ENCODE results near the gene RAB7B.
"Not testable (repeated sequence)": the region's sequence is repeated elsewhere in the genome, so short reads cannot be mapped to it uniquely, and the experiment has no call there.

Gene RAB7B

DNA sequence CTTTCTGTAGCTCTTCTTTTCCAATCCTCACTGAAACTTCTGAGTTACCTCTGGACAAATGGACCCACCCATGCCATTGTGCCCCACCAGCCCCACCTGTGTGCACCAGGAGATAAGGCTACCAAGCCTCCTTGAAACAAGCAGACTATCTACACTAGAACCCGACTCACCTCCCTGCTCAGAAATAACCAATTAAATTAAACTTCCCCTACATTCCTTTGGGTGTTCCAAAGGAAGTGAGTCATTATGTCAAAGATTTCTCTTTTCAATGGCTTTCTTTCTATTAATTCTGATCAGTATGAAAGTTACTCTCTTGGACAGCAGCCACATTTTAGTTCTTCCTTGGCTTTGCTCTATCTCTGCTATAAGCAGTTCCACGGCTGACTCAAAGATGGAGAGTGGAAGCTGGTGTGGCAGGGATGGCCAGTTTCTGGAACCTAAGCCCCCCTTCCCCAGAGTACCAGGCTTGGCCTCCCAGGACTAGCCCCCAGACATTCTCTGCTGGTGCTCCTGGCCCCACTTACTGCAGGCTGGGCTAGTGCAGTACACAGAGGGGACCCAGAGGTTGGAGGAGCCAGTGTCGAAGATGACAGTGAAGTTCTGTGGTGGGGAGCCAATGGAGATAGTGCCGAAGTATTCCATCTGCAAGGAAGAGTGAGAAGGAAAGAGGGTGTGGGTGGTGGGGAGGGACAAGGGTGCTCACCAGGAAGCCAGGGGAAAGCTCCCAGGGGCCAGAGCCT lies 18.6 kb upstream of the RAB7B start:
- DNase-seq = no peak

DNA sequence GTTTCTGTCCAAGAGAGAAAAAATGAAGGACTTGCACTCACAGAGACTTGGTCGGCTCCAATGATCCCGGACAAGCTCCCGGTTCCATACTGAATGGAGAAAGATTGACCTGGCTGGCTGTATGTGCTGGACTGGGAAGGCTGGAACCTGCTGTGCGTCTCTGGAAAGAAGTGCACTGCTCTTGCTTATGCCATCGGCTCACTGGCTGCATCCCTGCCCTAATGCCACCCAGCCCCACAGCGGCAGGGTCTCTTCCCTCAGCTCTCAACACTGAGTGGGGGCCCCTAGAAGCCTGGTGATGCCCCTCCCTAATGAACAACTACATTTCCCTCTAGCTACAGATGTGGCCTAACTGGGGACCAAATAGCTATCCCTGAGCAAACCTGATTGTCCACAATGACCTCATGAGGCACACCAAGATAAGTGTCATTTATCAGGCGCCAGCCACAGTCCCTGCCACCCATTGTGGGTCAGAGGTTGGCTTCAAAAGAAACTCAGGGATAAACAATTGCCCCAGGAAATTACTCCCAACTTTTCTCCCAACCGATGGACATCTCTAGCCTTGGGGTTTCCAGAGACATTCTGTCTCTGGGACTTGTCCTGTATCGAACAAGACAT lies 17.9 kb upstream of the RAB7B start:
- no peak for DNase-seq

DNA sequence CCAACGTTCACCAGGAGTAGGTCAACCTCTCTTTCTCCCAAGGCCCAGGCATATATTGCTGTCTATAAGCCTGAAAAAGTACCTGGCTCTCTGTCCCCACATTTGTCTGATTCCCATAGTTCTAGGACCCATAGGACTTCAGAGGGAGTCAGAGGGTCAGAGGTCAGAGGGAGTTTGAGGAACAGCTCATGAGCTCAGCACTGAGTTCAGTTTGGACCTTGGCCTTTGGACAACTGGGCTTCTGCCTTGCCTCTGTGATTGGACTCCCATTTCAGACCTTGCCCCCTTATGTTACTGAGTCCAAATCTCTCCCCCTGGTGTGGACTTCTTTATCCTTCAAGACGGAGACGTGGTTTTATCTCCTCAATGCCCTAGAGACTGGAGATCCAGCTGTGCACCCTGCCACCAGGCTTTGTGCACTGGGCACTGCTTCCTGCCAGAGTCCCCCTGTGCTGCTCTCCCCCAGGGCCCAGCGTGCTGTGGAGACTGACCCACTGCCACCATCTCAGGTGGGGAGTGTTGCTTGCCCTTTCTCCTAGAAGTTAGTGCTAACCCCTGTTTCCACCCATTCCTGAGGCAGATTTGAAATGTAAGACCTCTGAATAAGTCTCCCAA lies 17.3 kb upstream of the RAB7B start:
- no peak for DNase-seq

DNA sequence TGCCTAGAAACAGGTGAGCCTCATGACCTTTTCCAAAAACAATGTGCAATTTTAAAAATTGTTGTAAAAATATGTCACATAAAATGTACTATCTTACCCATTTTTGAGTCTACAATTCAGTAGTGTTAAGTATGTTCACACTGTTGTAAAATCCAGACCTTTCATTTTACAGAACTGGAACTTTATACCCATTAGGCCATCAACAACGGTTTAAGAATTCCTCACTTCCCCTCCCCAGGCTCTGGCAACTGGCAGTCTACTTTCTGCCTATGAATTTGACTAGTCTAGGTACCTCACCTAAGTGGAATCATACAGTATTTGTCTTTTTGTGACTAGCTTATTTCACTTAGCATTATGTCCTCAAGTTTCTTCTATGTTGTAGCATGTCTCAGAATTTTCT lies 11.9 kb upstream of the RAB7B start:
- DNase-seq = no peak

DNA sequence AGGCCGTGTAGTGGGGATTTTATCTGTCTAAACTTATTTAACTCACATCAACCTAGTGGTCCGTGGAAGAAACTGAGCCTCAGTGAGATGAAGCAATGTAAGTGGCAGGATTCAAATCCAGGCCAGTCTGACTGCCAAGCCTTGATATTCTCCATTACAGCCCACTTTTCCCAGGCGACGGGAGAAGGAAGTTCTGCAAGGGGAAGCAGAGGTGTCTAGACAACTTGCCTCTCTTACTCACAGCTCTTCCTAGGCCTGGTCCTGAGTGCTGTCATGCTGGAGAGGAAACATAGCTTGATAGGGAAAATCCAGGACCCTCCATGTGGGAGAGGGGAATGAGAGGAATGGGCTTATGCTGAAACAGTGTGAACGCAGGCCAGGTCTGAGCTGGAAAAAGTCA lies 11.4 kb upstream of the RAB7B start:
- DNase-seq = no peak

DNA sequence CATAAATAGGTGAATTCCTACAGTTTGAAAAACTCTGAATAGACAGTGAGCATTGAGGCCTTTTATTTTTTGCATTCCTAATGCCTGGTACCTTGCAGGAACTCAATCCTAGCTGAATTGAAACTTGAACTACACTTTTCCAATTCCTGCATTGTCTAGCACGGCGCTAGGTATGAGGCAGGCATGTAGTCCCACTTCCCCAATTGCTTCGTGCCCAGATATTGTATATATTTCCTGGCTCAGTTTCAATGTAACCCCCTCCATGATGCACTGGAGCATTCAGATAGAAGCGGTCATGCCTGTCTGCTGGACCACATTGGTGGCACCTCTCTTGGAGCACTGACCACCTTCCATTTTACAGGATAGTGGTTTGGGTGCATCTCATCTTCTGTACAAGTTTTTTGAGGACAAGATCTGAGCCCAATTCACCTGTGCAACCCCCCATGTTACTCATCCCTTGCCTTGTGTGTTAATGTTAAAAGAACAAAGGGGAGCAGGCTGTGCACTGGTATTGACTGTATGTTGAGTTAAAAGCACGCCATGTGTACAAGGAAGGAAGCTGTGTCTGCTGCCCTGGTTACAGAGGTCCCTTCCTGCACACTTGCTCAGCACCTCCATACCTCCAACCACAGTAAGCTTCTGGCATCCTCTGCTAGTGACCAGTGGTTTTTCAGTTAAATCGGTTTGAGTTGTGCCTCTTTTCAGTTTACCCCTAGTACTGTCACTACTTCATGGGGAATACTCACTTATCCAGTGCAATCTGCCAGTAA lies 10.0 kb upstream of the RAB7B start:
- DNase-seq = no peak

DNA sequence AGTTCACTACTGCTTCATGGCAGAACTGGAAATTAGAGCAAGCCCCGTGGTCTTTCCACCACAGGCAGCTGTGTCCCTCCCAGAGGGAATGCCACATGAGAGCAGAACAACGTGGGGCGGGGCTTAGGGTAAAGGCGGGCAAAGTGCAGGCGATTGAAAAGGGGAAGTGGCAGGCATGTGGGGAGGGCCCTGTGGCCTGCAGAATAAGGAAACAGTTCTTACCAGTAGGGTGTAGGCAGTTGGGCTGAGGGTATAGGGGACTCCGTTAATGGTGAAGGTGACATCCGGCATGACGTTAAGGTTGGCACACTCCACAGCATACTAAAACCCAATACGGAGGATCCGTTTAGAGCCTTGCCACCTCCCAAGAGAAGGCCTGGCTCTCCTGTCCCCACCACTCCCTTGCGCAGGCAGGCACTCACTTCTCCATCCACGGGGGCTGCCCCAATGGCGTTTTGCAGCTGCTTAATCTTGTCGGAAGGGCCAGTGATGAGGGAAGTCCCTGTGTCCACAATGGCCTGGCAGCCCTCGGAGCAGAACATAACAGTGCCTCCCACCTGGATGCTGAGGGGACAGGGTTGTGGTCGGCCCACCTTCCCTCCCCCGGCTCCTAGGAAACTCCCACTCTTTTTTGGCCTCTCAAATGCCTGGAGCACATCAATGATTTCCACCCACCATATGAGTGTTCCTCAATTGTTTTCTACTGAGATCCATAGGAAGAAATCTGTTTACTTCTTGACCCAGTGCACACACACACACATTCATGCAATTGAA lies 9.1 kb upstream of the RAB7B start:
- DNase-seq = peak; percentile 39

DNA sequence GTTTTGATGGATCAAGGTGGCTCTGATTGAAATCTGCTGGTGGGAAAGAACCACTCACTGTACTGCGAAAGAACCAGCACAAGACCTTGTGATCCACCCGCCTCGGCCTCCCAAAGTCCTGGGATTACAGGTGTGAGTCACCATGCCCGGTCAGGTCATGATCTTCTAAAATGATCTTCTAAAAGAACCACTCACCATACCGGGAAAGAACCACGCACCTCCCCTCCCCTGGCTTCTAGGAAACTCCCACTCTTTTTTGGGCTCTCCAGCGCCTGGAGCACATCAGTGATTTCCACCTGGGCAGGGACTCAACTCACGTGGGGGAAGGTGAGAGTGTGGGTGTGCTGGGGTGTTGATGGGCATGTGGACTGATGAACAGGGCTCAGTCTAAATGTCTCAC lies 7.9 kb upstream of the RAB7B start:
- no peak for DNase-seq

DNA sequence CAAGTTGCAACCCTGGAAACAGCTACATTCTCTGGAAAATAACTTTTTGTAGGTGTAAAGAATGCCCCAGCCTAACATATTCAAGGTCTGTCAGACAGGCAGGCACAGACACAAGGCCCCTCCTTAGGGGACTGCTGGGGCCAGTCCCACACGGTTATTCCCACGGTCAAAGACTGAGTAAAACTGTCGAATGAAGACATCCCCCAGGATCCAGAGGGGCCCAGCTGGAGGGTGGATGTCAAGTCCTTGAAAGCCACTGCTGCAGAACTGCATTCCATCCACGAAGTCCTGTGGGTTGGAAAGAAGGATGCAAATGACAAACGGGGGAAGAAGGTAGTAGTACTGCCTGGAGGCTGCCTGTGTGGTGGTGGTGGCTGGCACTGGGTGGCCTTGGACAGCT lies 6.9 kb upstream of the RAB7B start:
- no peak for DNase-seq

DNA sequence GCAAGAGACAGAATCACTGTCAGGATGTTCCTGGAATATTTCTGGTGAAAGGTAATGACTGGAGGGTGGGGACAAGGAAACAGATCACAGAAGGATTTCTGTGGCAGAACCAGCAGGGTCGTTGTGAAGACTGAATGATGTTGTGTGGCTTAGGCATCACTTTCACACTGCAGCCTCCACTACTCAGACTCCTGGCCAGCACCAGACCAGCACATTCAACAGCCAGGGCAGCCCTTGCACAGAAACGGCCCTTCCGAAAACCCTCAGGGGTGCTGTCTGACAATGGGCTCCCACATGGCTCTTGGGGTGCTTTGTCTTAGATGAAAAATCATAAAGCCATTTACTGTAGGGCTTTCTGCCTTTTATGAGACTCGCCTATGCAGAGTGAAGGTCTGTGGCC lies 3.8 kb upstream of the RAB7B start:
- DNase-seq = no peak

DNA sequence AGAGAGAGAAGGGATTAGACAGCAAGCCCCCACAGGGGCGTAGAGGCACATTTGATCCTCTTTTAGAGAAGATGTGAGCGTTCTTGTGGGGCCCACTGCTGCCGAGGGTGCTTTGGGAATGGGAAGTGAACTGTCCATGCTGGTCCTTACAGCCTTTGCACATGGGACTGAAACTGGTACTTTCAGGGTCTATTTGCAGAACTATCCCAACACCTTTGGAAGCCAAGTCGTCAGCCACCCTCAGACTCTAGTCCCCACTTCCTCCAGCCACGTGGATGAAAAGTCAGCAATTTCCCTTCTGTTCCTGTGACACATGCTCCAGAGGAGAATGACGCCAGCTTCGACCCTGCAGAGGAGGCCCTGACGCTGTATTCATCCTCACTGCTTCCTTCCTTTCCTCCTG lies 2.6 kb upstream of the RAB7B start:
- DNase-seq = no peak

DNA sequence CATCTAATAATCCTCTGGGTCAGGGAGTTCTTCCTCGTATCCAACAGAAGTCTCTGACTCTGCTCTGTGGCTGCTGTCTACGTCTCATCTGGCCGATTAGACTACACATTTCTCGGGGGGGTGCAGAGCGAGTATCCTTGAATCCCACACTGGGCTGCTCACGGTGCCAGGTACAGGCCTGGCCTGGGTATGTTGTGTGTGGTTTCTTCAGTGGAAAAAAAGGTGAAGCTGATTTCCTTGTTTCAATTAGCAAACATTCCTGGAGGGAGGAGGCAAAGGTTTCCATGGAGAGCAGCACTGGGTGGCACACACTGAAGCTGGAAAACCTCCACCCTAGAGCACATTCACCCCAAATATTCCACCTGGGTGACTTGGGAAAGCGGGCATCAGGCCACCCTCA lies 2.0 kb upstream of the RAB7B start:
- no peak for DNase-seq

DNA sequence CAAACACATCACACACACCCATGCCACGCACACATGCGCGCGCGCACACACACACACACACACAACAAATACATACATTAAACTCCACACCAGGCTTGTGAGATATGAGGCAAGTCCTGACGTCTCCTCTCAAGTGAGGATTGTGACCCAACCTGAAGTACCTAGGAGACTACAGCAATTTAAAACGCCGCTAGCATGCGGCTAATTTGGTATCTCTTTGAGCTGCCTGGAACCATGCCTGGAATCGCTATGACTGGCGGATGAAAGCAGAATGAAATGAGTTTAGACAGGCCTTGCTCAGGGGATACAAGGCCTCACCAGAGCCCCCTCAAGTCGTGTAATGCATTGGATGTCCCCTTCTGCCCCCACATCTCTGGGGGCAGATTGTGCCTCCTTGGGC lies 1.6 kb upstream of the RAB7B start:
- no peak for DNase-seq

DNA sequence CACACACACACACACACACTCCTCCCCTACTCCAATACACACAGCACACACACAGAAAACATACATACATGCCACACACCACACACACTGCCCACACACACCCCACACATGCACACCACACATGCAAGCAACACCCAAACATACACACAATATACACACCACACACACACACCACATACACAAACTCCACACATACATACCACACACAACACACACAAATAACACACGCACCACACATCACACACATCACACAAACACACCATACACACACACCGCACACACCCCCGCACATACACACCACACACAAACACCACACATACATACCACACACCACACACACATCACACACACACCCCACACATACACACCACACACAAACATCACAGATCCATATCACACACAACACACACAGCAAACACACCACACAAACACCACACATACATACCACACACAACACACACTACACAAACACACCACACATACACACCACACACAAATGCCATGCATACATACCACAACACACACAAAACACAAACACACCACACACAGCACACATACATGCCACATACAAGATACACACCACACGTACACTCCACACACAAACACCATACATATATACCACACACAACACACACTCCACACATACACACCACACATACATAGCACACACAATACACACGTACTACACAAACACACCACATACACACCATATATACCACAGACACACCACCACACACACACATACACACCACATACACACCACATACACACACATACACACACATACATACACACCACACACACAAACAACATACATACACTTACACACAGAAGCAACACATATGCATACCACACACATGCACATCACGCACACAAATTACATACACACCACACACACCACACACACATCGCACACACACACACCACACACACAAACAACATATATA lies 932 bp upstream of the RAB7B start:
- DNase-seq = no peak

DNA sequence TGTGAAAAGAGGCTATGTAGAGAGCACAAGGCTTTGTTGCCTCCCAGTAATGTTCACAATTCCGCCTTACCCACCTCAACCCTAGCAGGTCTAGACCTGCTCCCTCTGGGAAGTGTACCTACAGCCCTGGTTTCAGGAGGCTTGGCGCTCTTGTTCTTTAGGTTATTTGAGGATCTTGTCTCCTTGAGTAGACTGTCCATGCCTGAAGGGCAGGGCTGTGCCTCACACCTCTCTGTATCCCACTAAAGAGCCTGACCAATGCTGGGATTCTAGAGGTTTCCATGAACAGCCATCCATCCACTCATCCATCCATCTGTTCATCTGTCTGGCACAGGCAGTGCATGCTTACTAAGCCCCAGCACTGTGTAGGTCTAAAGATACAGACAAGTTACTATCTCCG lies 1.0 kb downstream of the RAB7B start:
- no peak for DNase-seq

DNA sequence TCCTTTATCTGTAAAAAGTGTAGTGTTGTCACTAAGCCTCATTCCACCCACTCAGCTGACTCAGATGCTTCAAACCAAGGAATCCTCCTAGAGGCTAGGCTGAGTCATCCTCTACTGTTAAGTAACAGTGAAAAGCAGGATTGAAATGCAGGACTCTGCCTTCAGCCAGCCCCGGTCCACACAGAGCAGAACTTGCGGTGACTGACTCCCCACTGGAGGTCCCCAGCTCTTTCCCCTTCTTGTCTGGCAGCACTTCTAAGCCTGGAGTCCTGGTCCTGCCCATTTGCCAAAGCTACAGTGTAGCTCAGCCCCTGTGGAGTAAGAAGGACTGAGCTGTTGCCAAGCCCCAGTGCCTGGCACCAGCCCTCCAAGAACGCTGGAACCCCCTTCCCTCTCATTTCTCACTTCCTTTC lies 1.7 kb downstream of the RAB7B start:
- no peak for DNase-seq

DNA sequence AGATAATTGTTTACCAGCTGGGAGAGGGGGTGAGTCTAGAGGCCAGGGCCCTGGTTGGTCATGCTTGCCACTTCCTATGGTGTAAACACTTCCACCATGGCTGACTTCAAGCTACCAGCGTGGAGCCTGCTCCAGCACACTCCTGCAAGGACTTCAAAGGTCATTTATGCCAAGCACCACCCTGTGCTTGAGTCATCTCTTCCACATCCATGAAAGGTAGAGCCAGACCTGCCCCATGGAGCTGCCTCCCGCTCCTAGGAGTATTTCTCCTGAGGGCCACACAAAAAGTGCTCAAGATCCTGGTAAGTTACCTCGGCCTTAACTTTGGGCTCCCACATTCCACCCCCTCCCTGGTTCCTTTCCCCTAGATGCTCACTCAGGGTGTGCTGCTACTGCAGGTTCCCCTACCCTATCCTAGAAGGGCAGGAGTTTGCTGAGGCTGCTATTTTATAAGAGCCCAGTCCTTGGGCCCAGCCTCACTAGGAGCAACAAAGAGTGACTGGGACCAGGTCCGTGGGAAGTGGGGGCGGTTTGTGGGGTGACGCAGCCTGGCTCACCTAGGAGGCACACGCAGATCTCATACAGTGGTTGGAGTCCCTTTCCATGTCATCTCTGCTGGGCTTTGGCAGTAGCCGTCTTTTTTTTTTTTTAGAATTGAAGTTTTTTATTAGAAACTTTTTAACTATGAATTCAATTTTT lies 2.4 kb downstream of the RAB7B start:
- no peak for DNase-seq

DNA sequence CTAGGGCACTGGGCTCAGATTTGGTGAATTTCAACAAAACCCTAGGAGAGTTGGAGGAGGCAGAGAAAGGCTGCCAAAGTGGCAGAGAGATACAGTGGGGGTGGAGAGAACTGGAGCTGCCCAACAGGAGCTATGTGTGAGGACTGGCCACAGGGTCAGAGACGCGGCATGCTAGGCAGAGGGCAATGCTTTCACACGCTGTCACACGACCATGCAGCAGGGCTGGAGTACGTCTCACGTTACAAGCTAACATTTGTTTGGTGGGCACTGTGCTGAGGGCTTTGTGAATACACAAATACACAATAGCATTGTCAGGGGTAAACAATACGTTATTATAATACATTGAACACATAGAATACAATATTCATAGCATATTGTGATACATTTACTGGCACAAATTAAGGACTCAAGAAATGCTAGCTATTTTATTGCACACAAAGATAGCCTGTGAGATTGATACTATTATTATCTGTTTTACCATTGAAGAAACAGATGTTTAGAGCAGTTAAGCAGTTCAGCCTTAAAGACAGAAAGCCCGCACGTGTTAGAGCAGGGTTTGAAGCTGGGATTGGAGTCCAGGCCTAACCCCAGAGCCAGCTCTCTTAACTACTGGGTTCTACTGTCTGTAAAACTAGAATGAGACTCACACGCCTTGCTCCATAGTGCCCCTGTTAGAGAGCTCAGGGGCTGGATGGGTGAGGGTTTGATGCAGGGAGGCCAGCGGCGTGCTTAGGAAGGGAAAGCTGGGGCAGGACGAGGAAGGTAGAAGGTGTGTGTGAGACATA lies 4.5 kb downstream of the RAB7B start:
- DNase-seq = peak; percentile 53

DNA sequence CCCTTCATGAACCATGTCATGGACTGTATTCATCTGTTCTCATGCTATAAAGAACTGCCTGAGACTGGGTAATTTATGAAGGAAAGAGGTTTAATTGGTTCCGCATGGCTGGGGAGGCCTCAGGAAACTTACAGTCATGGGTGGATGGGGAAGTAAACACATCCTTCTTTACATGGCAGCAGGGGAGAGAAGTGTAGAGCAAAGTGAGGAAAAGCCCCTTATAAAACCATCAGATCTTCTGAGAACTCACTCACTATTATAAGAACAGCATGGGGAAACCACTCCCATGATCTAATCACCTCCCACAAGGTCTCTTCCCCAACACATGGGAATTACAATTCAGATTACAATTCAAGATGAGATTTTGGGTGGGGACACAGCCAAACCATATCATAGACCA lies 6.6 kb downstream of the RAB7B start:
- not testable (repeated sequence) for DNase-seq

DNA sequence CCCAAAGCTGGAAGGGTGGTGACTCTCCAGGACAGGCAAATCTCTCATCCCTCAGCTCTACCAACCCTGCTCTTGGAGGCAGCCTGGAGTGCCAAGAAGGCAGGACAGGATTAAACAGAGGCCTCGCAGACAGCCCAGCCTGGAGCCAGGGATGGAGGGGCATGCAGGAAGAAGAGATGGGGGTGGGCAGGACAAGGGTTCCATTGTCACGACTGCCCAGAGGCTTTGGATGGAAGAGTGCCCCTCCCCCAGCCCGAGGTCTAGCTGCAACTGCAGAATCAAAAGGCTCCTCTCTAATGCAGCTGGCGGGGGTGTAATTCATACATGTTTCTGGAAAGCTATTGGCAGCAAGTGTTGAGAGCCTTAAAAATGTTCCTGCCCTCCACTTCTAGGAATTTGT lies 8.8 kb downstream of the RAB7B start:
- DNase-seq = no peak
